ENCODE data around the gene ITGB8. TPM values are rescaled to one million over a fixed set of nuclear protein-coding genes. Genes with fewer than 3 reads are reported as not detected.

ITGB8 gene
- total and polyA plus RNA-seq, 2 of the 4 experiments (the other 2 are of a cell fraction): 2.6 to 10.2 TPM

DNA sequence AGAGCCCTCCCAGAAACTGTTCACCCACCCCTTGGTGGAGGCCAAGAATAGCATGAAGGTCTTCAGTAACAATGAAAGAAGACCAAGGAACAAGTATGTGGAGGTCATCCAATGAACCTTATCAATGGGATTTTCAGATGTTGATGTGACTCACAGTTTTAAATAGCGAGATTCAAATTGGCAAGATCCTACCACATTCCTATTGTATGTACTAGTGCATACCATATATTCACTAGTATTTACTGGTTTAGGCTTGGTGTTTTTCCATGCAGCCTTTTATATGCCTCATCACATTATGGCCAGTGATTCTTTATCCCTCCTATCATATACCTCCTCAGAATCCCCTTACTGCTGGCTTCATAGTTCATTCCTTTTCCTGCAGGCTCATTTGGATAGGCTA lies 54.4 kb downstream of the ITGB8 start:
- H2AK5ac ChIP-seq (ENCODE audit: low read depth, low read length): no peak overlapping the region
- dilution Hi-C loops (cut with HindIII; ENCODE audit: low sequenced_read_pairs, unreplicated experiment) (no loop called here), in situ Hi-C loops (cut with MboI; ENCODE audit: low sequenced_read_pairs) (no loop called here), intact Hi-C loops (cut with micrococcal nuclease) (loop anchor here (5.0 kb wide), 1 partner anchor 33 kb away; no protein-coding TSS in a partner anchor)
- peak; percentile 89 for DNase-seq
- CTCF ChIA-PET: interaction anchor here (0.5 kb wide), 1 partner anchor 26 kb away, joined by 4 read pairs; no protein-coding TSS in a partner anchor
- H3K23ac ChIP-seq (ENCODE audit: low read depth, low read length): no peak overlapping the region
- H3K9me1 ChIP-seq (ENCODE audit: insufficient read depth, low read length): no peaks in the 10 kb centered on the region
- no peak overlapping the region for H2BK120ac ChIP-seq (ENCODE audit: low read depth, low read length)
- H3K56ac ChIP-seq (ENCODE audit: extremely low read depth, insufficient read depth, low read length): no peak overlapping the region
- H3K18ac ChIP-seq (ENCODE audit: low read depth, low read length): no peak overlapping the region; the same call in 1 of the 2 replicates
- H3K27me3 ChIP-seq (ENCODE audit: control insufficient read depth, insufficient read depth, low read length): no peaks in the 10 kb centered on the region
- H3K27ac ChIP-seq (ENCODE audit: insufficient read depth, low read length): peak overlapping the region; percentile 54; the same call in 1 of the 2 replicates
- peak overlapping the region; percentile 3 for H2BK5ac ChIP-seq (ENCODE audit: low read depth, low read length, poor library complexity, severe bottlenecking)
- no peaks in the 10 kb centered on the region for H3K9me3 ChIP-seq (ENCODE audit: control insufficient read depth, insufficient read depth, low read length)
- no peak overlapping the region for H4K8ac ChIP-seq (ENCODE audit: low read depth in 2 of 2, low read length in 2 of 2)
- no peak overlapping the region for H2BK20ac ChIP-seq (ENCODE audit: low read depth, low read length)
- H4K91ac ChIP-seq (ENCODE audit: insufficient read depth, low read depth, low read length): no peak overlapping the region
- H4K20me1 ChIP-seq (ENCODE audit: insufficient read depth, low read length): no peaks in the 10 kb centered on the region
- H3K4ac ChIP-seq (ENCODE audit: low read depth, low read length): 0 out of 2 replicates have a peak overlapping the region, but pooled peaks have one; percentile 1
- peak; percentile 97 for ATAC-seq (ENCODE audit: low read depth)
- POLR2A ChIA-PET (ENCODE audit: unreplicated experiment): no interaction called here
- no TSS peak for BruUV-seq (replicated peaks)
- H2AFZ ChIP-seq (replicated peaks; ENCODE audit: low read length, poor library complexity): peak overlapping the region; percentile 52
- no peak for TF ChIP-seq NFE2L2 (IDR thresholded peaks at IDR 0.05; ENCODE audit: low read depth, low read length)
- TF ChIP-seq MAZ (IDR thresholded peaks at IDR 0.05; ENCODE audit: borderline replicate concordance, low read depth, low read length): no peak
- TF ChIP-seq FOS (IDR thresholded peaks at IDR 0.05; ENCODE audit: low read depth, low read length): no peak; the same call in 1 of the 2 replicates
- no peak for TF ChIP-seq POLR2A (IDR thresholded peaks at IDR 0.05; ENCODE audit: low read depth, low read length)
- TF ChIP-seq BHLHE40 (IDR thresholded peaks at IDR 0.05; ENCODE audit: low read depth, low read length): no peak
- TF ChIP-seq, protein P1, sequence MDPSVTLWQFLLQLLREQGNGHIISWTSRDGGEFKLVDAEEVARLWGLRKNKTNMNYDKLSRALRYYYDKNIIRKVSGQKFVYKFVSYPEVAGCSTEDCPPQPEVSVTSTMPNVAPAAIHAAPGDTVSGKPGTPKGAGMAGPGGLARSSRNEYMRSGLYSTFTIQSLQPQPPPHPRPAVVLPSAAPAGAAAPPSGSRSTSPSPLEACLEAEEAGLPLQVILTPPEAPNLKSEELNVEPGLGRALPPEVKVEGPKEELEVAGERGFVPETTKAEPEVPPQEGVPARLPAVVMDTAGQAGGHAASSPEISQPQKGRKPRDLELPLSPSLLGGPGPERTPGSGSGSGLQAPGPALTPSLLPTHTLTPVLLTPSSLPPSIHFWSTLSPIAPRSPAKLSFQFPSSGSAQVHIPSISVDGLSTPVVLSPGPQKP (IDR thresholded peaks at IDR 0.05; ENCODE audit: borderline replicate concordance, low read depth, low read length): no peak
- TF ChIP-seq, protein P2, sequence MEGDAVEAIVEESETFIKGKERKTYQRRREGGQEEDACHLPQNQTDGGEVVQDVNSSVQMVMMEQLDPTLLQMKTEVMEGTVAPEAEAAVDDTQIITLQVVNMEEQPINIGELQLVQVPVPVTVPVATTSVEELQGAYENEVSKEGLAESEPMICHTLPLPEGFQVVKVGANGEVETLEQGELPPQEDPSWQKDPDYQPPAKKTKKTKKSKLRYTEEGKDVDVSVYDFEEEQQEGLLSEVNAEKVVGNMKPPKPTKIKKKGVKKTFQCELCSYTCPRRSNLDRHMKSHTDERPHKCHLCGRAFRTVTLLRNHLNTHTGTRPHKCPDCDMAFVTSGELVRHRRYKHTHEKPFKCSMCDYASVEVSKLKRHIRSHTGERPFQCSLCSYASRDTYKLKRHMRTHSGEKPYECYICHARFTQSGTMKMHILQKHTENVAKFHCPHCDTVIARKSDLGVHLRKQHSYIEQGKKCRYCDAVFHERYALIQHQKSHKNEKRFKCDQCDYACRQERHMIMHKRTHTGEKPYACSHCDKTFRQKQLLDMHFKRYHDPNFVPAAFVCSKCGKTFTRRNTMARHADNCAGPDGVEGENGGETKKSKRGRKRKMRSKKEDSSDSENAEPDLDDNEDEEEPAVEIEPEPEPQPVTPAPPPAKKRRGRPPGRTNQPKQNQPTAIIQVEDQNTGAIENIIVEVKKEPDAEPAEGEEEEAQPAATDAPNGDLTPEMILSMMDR (conservative IDR thresholded peaks at IDR 0.05; ENCODE audit: low read depth, low read length): no peak
- no peak for TF ChIP-seq MAFK (IDR thresholded peaks at IDR 0.05; ENCODE audit: low read depth, low read length)
- TF ChIP-seq RAD21 (IDR thresholded peaks at IDR 0.05; ENCODE audit: low read length): no peak
- no peak for TF ChIP-seq RCOR1 (IDR thresholded peaks at IDR 0.05; ENCODE audit: insufficient replicate concordance, low read length)
- no peak for TF ChIP-seq CEBPB (IDR thresholded peaks at IDR 0.05; ENCODE audit: low read depth, low read length)
- no peak for TF ChIP-seq CHD1 (IDR thresholded peaks at IDR 0.05; ENCODE audit: low read depth, low read length)
- TF ChIP-seq SMC3 (IDR thresholded peaks at IDR 0.05; ENCODE audit: low read depth, low read length): no peak
- TF ChIP-seq RFX5 (IDR thresholded peaks at IDR 0.05; ENCODE audit: low read depth, low read length): no peak
- TF ChIP-seq MXI1 (IDR thresholded peaks at IDR 0.05; ENCODE audit: borderline replicate concordance, low read depth, low read length): no peak
- TF ChIP-seq USF2 (IDR thresholded peaks at IDR 0.05; ENCODE audit: low read depth, low read length): no peak
- peaks cover 14% of the 10 kb centered on the region for H3K36me3 ChIP-seq (ENCODE audit: control insufficient read depth, insufficient read depth, low read length)
- no peak overlapping the region for H3K9ac ChIP-seq (ENCODE audit: low read depth, low read length)
- WGBS, 2 experiments (ENCODE audit: extremely low coverage in 2 of 2, insufficient read length in 1 of 2): no CpG with 5 or more reads among the region's 1 CpG
- no peaks in the 10 kb centered on the region for H3K79me1 ChIP-seq (ENCODE audit: low read depth in 1 of 2, low read length in 2 of 2)
- no peak overlapping the region; the same call in 1 of the 2 replicates for H3K4me2 ChIP-seq (ENCODE audit: low read depth, low read length)
- H3K14ac ChIP-seq (replicated peaks; ENCODE audit: low read depth, low read length): no peak overlapping the region
- H3K4me1 ChIP-seq (ENCODE audit: control insufficient read depth, insufficient read depth, low read length): peaks cover 2% of the 10 kb centered on the region
- no peak overlapping the region for H2AK9ac ChIP-seq (replicated peaks; ENCODE audit: low read depth, low read length, poor library complexity)
- no peak overlapping the region for H3K4me3 ChIP-seq (ENCODE audit: insufficient read depth, low read depth, low read length)
- H2BK15ac ChIP-seq (ENCODE audit: low read depth, low read length): no peak overlapping the region
- H4K5ac ChIP-seq (ENCODE audit: low read depth, low read length): no peak overlapping the region

Data from IMR-90 (cell line).